H1 (cell line): ENCODE data around the gene EEF1AKMT2. TPM values are rescaled to one million over a fixed set of nuclear protein-coding genes. Genes with fewer than 3 reads are reported as not detected.

Experiments used
- CTCF ChIA-PET: fragments of 300-600 bp; sonication (Branson Sonifier 250); formaldehyde crosslinking; loops from one replicate; lab custom pipeline; 2021; ENCODE audit not compliant: partially characterized antibody; lab: Charles Lee
- POLR2A ChIA-PET: fragments of 300-600 bp; sonication (Branson Sonifier 250); formaldehyde crosslinking; loops from one replicate; lab custom pipeline; 2021; ENCODE audit warnings: inconsistent platforms; ENCODE audit not compliant: partially characterized antibody; lab: Charles Lee
- DNase-seq, 2 experiments: peaks; one replicate each; pipeline versions ENCODE4 v3.0.0 to v3.0.0-alpha.2; 2010 to 2022; ENCODE audit warnings: low spot score in 2 of 2, low read depth in 1 of 2, mixed read lengths in 1 of 2
- FAIRE-seq: peaks from 2 replicates; lab custom pipeline; 2011; peaks lifted over from hg19 to GRCh38; lab: Jason Lieb, UNC
- H2AFZ ChIP-seq: 2 replicates; pipeline ENCODE4 v1.8.1; 2012; ENCODE audit warnings: low read length, inconsistent platforms
- H2AK5ac ChIP-seq: 2 replicates; pipeline ENCODE4 v1.6.1; 2013; ENCODE audit warnings: low read depth, low read length
- H2BK120ac ChIP-seq: replicated peaks from 2 replicates; pipeline ENCODE3; 2013; ENCODE audit warnings: low read depth, low read length, inconsistent platforms
- H2BK12ac ChIP-seq: 2 replicates; pipeline ENCODE4 v1.6.1; 2013; ENCODE audit warnings: low read depth, low read length
- H2BK15ac ChIP-seq: 2 replicates; pipeline ENCODE4 v1.6.1; 2013; ENCODE audit warnings: low read length
- H2BK20ac ChIP-seq: 2 replicates; pipeline ENCODE4 v1.6.1; 2013; ENCODE audit warnings: low read length
- H2BK5ac ChIP-seq: 2 replicates; pipeline ENCODE4 v1.6.1; 2013; ENCODE audit warnings: low read depth, low read length
- H3K14ac ChIP-seq: 2 replicates; pipeline ENCODE4 v1.6.1; 2013; ENCODE audit warnings: inconsistent platforms; ENCODE audit not compliant: insufficient read length
- H3K18ac ChIP-seq: 2 replicates; pipeline ENCODE4 v1.6.1; 2013; ENCODE audit warnings: low read length; ENCODE audit errors: extremely low read depth
- H3K23ac ChIP-seq: 2 replicates; pipeline ENCODE4 v1.6.1; 2013; ENCODE audit warnings: inconsistent platforms; ENCODE audit not compliant: insufficient read length
- H3K23me2 ChIP-seq: 2 replicates; pipeline ENCODE4 v1.6.1; 2013; ENCODE audit warnings: low read depth, low read length
- H3K27ac ChIP-seq: 2 replicates; pipeline ENCODE4 v1.6.1; 2011; ENCODE audit warnings: low read depth, low read length, inconsistent platforms
- H3K27me3 ChIP-seq, 4 experiments: replicated peaks in 1 of 4; 1 replicate in 1 of 4; 2 replicates in 3 of 4; pipeline versions ENCODE4 v1.6.1 to v1.8.1; 2011 to 2013; ENCODE audit warnings: low read length in 3 of 4, mild to moderate bottlenecking in 3 of 4, inconsistent platforms in 2 of 4, mixed read lengths in 2 of 4, moderate library complexity in 1 of 4; ENCODE audit not compliant: control insufficient read depth in 3 of 4, insufficient read depth in 3 of 4; ENCODE audit errors: extremely low read depth in 1 of 4
- H3K36me3 ChIP-seq, 4 experiments: 2 replicates each; pipeline versions ENCODE4 v1.6.1 to v1.8.1; 2011 to 2013; ENCODE audit warnings: mild to moderate bottlenecking in 4 of 4, low read length in 3 of 4, moderate library complexity in 2 of 4, control low read depth in 1 of 4, inconsistent platforms in 1 of 4; ENCODE audit not compliant: insufficient read depth in 4 of 4, control insufficient read depth in 2 of 4
- H3K4ac ChIP-seq: replicated peaks from 2 replicates; pipeline ENCODE3; 2013; ENCODE audit warnings: low read length, low read depth, mixed read lengths, inconsistent platforms; ENCODE audit not compliant: insufficient read length
- H3K4me1 ChIP-seq, 4 experiments: replicated peaks in 1 of 4; 1 replicate in 1 of 4; 2 replicates in 3 of 4; pipeline versions ENCODE4 v1.6.1 to v1.8.1; 2011 to 2013; ENCODE audit warnings: low read length in 3 of 4, inconsistent platforms in 2 of 4, mixed read lengths in 1 of 4; ENCODE audit not compliant: insufficient read depth in 4 of 4, control insufficient read depth in 3 of 4
- H3K4me2 ChIP-seq, 2 experiments: 2 replicates each; pipeline versions ENCODE4 v1.6.1 to v1.8.1; 2011 to 2013; ENCODE audit warnings: low read depth in 2 of 2, low read length in 2 of 2, control low read depth in 1 of 2, inconsistent platforms in 1 of 2, mild to moderate bottlenecking in 1 of 2; ENCODE audit not compliant: insufficient read depth in 1 of 2
- H3K4me3 ChIP-seq, 4 experiments: fragments of 200-600, 300-600 bp in 1 of 4; sonication (generic), shearing (Covaris generic), sonication (Bioruptor Twin) in 1 of 4; 2 replicates each; pipeline versions ENCODE4 v1.5.1 to v1.8.1; 2011 to 2016; ENCODE audit warnings: low read length in 4 of 4, low read depth in 3 of 4, control low read depth in 2 of 4, inconsistent platforms in 2 of 4, mild to moderate bottlenecking in 2 of 4, mixed read lengths in 1 of 4, moderate library complexity in 1 of 4; ENCODE audit not compliant: insufficient read depth in 2 of 4; ENCODE audit errors: extremely low read depth in 1 of 4
- H3K56ac ChIP-seq: replicated peaks from 2 replicates; pipeline ENCODE3; 2013; ENCODE audit warnings: low read depth, mild to moderate bottlenecking, mixed read lengths, low read length, inconsistent platforms; ENCODE audit not compliant: insufficient read length
- H3K79me1 ChIP-seq: 2 replicates; pipeline ENCODE4 v1.6.1; 2013; ENCODE audit warnings: low read depth, low read length, control low read depth
- H3K79me2 ChIP-seq, 2 experiments: 2 replicates each; pipeline versions ENCODE4 v1.6.1 to v1.8.1; 2012 to 2013; ENCODE audit warnings: low read length in 2 of 2, mild to moderate bottlenecking in 2 of 2, inconsistent platforms in 1 of 2; ENCODE audit not compliant: insufficient read depth in 2 of 2, control insufficient read depth in 1 of 2
- H3K9ac ChIP-seq, 4 experiments: replicated peaks in 1 of 4; 1 replicate in 1 of 4; 2 replicates in 3 of 4; pipeline versions ENCODE4 v1.6.1 to v1.8.1; 2011 to 2013; ENCODE audit warnings: low read depth in 3 of 4, low read length in 3 of 4, control low read depth in 2 of 4, mild to moderate bottlenecking in 2 of 4, moderate library complexity in 2 of 4, inconsistent platforms in 1 of 4; ENCODE audit errors: extremely low read depth in 1 of 4
- H3K9me3 ChIP-seq, 2 experiments: 2 replicates each; pipeline versions ENCODE4 v1.6.1 to v1.8.1; 2012 to 2013; ENCODE audit warnings: mild to moderate bottlenecking in 2 of 2, moderate library complexity in 2 of 2, control low read depth in 1 of 2, inconsistent platforms in 1 of 2, low read depth in 1 of 2, low read length in 1 of 2, mixed read lengths in 1 of 2; ENCODE audit not compliant: insufficient read depth in 2 of 2
- H4K20me1 ChIP-seq, 2 experiments: replicated peaks in 1 of 2; 2 replicates each; pipeline versions ENCODE3 to v1.8.1; 2011 to 2013; ENCODE audit warnings: inconsistent platforms in 2 of 2, low read length in 2 of 2, mild to moderate bottlenecking in 1 of 2; ENCODE audit not compliant: insufficient read depth in 2 of 2, control insufficient read depth in 1 of 2
- H4K5ac ChIP-seq: 2 replicates; pipeline ENCODE4 v1.6.1; 2013; ENCODE audit warnings: low read length, low read depth, mixed read lengths, inconsistent platforms; ENCODE audit not compliant: insufficient read length
- H4K8ac ChIP-seq: 2 replicates; pipeline ENCODE4 v1.8.0; 2013; ENCODE audit warnings: mild to moderate bottlenecking, moderate library complexity, low read length, inconsistent platforms; ENCODE audit not compliant: insufficient read depth; ENCODE audit errors: extremely low read depth
- H4K91ac ChIP-seq: replicated peaks from 2 replicates; pipeline ENCODE3; 2013; ENCODE audit warnings: low read length, mixed read lengths, inconsistent platforms; ENCODE audit not compliant: insufficient read length
- BCL11A ChIP-seq, 2 experiments: IDR thresholded peaks; one replicate each; pipeline ENCODE4 v1.6.1; 2011; ENCODE audit warnings: low read depth in 2 of 2, low read length in 2 of 2, mild to moderate bottlenecking in 2 of 2
- FOSL1 ChIP-seq: IDR thresholded peaks from 2 replicates; pipeline ENCODE4 v1.6.1; 2011; ENCODE audit warnings: mild to moderate bottlenecking, low read depth, low read length, moderate library complexity; ENCODE audit not compliant: insufficient read depth
- HDAC2 ChIP-seq, 2 experiments: fragments of 300-600 bp in 1 of 2; sonication (generic) in 1 of 2; IDR thresholded peaks; 2 replicates each; pipeline ENCODE4 v1.6.1; 2011 to 2012; ENCODE audit warnings: low read depth in 2 of 2, low read length in 2 of 2, mild to moderate bottlenecking in 2 of 2, moderate library complexity in 2 of 2, borderline replicate concordance in 1 of 2, inconsistent platforms in 1 of 2
- KDM1A ChIP-seq: fragments of 200-600, 300-600 bp; sonication (generic); IDR thresholded peaks from 2 replicates; pipeline ENCODE4 v1.7.1; 2016; ENCODE audit warnings: mild to moderate bottlenecking, low read length, borderline replicate concordance
- NRF1 ChIP-seq: IDR thresholded peaks from 2 replicates; pipeline ENCODE4 v1.6.1; 2011; ENCODE audit warnings: mild to moderate bottlenecking, low read depth, low read length, improper control_type of control experiment
- POLR2A ChIP-seq, 2 experiments: IDR thresholded peaks; 1 replicate in 1 of 2; 2 replicates in 1 of 2; pipeline ENCODE4 v1.6.1; 2011; ENCODE audit warnings: low read depth in 2 of 2, low read length in 2 of 2, mild to moderate bottlenecking in 2 of 2; ENCODE audit errors: control extremely low read depth in 1 of 2
- RBBP5 ChIP-seq: IDR thresholded peaks from 2 replicates; pipeline ENCODE4 v1.7.1; 2012; ENCODE audit warnings: low read depth, mild to moderate bottlenecking, inconsistent platforms, low read length, moderate library complexity, borderline replicate concordance
- SRF ChIP-seq: IDR thresholded peaks from 2 replicates; pipeline ENCODE4 v1.6.1; 2011; ENCODE audit warnings: mild to moderate bottlenecking, low read depth, low read length, moderate library complexity
- TAF1 ChIP-seq: IDR thresholded peaks from 2 replicates; pipeline ENCODE4 v1.6.1; 2011; ENCODE audit warnings: mild to moderate bottlenecking, low read depth, low read length
- TEAD4 ChIP-seq: IDR thresholded peaks from 2 replicates; pipeline ENCODE4 v1.6.1; 2012; ENCODE audit warnings: low read depth, low read length, inconsistent platforms, mixed read lengths
- ZNF274 ChIP-seq: IDR thresholded peaks from 2 replicates; pipeline ENCODE4 v1.7.0; 2012; ENCODE audit warnings: low read length, borderline replicate concordance; ENCODE audit errors: extremely low read depth
- WGBS, 2 experiments: shearing (Covaris generic) in 1 of 2; methylation state at CpG; one replicate each; pipeline versions ENCODE4 v1.1.6 to v1.1.7; 2013 to 2015; ENCODE audit warnings: low lambda C conversion rate in 2 of 2, mixed read lengths in 2 of 2, inconsistent platforms in 1 of 2, low coverage in 1 of 2, missing lambda C conversion rate in 1 of 2; ENCODE audit not compliant: insufficient replicate concordance in 2 of 2, insufficient coverage in 1 of 2, insufficient read length in 1 of 2; ENCODE audit errors: extremely low coverage in 1 of 2, missing lambda C conversion rate in 1 of 2; 5-methylcytosine and 5-hydroxymethylcytosine counted together
- polyA plus RNA-seq, 7 experiments: library from polyadenylated mRNA; depleted of rRNA in 3 of 7; stranded (reverse) in 5 of 7; unstranded in 2 of 7; fragments of >200 nt in 5 of 7; fragments of 200-250 nt in 2 of 7; gene quantifications; 1 replicate in 5 of 7; 2 replicates in 1 of 7; 4 replicates in 1 of 7; pipeline versions ENCODE4 v1.2.1 to v1.2.3, GENCODE V29; 2011 to 2013; ENCODE audit warnings: missing spikeins in 2 of 7, mixed read lengths in 2 of 7
- total RNA-seq: library from RNA; stranded (reverse); fragmentation: NEBNext Ultra II Directional; extraction: Animal tissue kit (Norgen Biotek cat#: 25700); gene quantifications from 2 replicates; pipeline ENCODE4 v1.2.1, GENCODE V29; 2021

The EEF1AKMT2 gene
- total and polyA plus RNA-seq, 2 of the 8 experiments (the other 6 are each of a cell fraction or from before 2014, with no cell fraction given), result 9.8 to 26.8 TPM

DNA sequence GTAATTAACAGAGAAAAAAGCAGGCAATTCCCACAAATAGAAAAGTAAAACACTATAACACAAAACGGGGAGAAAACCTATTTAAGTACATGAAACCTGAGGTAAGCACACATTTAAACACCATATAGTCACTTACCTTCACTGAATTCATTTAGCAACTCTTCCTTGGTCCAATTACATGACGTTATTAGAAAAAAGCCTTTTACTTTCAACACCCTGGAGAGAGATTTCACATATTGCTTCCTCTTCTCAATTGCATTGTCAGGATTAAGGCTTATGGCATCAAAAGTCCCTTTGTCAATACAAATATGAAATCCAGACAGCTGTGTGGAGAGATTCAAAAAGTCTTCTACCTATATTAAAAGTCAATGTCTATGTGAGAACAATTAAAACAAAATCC, 26.4 kb downstream of the EEF1AKMT2 start:
- Histone ChIP-seq H4K5ac (no peak overlapping the region), H3K56ac (no peak overlapping the region), H3K18ac (no peak overlapping the region), H3K4ac (no peak overlapping the region), H4K91ac (no peak overlapping the region), H4K20me1 (no peaks in the 10 kb centered on the region), H3K23ac (no peak overlapping the region), H3K79me1 (no peaks in the 10 kb centered on the region; the same call in 1 of the 2 replicates), H3K23me2 (no peaks in the 10 kb centered on the region), H3K9ac (no peak overlapping the region), H3K79me2 (no peaks in the 10 kb centered on the region), H2BK15ac (no peak overlapping the region), H3K14ac (no peak overlapping the region), H4K8ac (no peak overlapping the region), H3K4me2 (no peak overlapping the region), H3K4me1 (no peaks in the 10 kb centered on the region), H2BK12ac (no peak overlapping the region), H3K36me3 (peaks cover 4 to 31% (median 12%) of the 10 kb centered on the region in 4 experiments; a peak in 5 of 8 replicates), H3K27me3 (no peaks in the 10 kb centered on the region), H2AK5ac (no peak overlapping the region), H2AFZ (no peak overlapping the region), H2BK20ac (no peak overlapping the region), H3K4me3 (no peak overlapping the region), H3K27ac (no peak overlapping the region), H2BK120ac (no peak overlapping the region), H2BK5ac (no peak overlapping the region), H3K9me3 (no peaks in the 10 kb centered on the region)
- DNase-seq (no peak), FAIRE-seq (no peak)
- CTCF ChIA-PET, result no interaction called here
- WGBS, 2 experiments, result 79% methylated on average over 2 of the region's 2 CpGs; no CpG with 5 or more reads in 1 of the 2 experiments
- no peak for TF ChIP-seq KDM1A
- no peak for TF ChIP-seq ZNF274
- TF ChIP-seq TAF1, result no peak
- no peak for TF ChIP-seq NRF1
- TF ChIP-seq RBBP5, result no peak
- no peak for TF ChIP-seq BCL11A (IDR thresholded peaks at IDR 0.05; ENCODE audit: low read depth in 2 of 2, low read length in 2 of 2)
- no peak for TF ChIP-seq POLR2A (IDR thresholded peaks at IDR 0.05; ENCODE audit: control extremely low read depth in 1 of 2, low read depth in 2 of 2, low read length in 2 of 2)
- no peak for TF ChIP-seq TEAD4
- TF ChIP-seq SRF, result no peak
- TF ChIP-seq FOSL1, result no peak
- TF ChIP-seq HDAC2 (IDR thresholded peaks at IDR 0.05; ENCODE audit: borderline replicate concordance in 1 of 2, low read depth in 2 of 2, low read length in 2 of 2), result no peak
- POLR2A ChIA-PET, result interaction anchor here (1.2 kb wide), 1 partner anchor 26 kb away, joined by 4 read pairs; the partner anchor contains the start of gene EEF1AKMT2
